Activated T-cell treated with anti-CD3 and anti-CD28 coated beads for 1 hour (primary cell): ENCODE measurements around the gene CD47.

Source experiments
- DNase-seq: peaks from one replicate; pipeline ENCODE4 v3.0.0-alpha.2; 2020; ENCODE audit warnings: low read depth

The CD47 gene

DNA sequence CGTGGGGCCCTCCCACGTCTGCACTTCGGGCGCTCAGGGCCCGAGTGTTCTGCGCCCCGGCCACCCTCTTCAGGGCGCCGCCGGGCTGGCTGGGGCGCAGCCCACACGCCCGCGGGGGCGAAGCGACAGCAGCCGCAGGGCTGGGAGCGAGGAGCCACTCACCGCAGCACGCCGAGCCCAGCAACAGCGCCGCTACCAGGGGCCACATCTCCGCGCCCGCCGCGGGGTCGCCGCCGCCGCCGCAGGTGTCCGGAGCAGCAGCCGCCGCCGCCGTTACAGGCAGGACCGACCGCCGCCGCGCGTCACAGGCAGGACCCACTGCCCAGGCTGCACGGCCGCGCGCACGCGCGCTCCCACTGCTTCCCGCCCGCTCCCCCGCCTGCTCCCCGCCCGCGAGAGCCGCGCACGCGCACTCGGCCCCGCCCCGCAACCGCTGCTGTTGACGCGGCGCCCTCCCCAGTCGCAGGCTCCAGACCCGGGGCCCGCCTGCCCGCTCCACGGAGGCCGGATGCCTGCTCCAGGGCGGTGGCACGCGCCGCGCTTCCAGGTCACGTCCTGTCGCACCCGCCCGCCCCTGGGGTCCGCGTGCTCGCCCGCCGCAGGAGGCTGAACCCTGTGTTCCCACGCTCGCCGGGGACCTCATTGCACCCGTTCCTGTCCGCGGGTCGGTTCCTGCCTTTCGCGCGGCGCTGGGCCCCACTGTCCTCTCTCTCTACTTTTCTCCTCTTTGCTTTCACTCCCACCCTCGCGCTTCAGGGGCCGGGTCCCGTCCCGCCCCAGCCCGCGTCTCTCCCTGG, at the start of gene CD47:
Gene CD47, minus strand, starts transcription at position 331 of the 797 bp plus-strand sequence. Its CDS starts 123 bp downstream, at position 208.
- DNase-seq = peak; percentile 95

DNA sequence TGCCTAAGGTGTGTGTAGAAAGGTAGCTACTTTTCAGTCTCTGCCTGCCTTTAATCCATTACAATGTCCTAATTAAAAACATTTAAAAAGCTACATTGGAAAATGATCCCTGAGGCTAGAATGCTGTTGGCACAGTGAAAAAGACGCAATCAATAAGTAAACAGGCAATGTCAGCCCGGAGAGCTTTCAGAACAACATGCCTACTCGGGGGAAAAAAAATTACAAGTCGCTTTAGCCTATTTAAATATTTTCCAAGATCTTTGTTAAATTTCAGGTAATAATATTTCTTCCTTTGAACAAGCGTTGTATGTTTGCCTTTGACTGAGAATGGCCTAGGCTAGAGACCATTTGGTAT, 46.6 kb upstream of the CD47 start:
- DNase-seq = no peak

DNA sequence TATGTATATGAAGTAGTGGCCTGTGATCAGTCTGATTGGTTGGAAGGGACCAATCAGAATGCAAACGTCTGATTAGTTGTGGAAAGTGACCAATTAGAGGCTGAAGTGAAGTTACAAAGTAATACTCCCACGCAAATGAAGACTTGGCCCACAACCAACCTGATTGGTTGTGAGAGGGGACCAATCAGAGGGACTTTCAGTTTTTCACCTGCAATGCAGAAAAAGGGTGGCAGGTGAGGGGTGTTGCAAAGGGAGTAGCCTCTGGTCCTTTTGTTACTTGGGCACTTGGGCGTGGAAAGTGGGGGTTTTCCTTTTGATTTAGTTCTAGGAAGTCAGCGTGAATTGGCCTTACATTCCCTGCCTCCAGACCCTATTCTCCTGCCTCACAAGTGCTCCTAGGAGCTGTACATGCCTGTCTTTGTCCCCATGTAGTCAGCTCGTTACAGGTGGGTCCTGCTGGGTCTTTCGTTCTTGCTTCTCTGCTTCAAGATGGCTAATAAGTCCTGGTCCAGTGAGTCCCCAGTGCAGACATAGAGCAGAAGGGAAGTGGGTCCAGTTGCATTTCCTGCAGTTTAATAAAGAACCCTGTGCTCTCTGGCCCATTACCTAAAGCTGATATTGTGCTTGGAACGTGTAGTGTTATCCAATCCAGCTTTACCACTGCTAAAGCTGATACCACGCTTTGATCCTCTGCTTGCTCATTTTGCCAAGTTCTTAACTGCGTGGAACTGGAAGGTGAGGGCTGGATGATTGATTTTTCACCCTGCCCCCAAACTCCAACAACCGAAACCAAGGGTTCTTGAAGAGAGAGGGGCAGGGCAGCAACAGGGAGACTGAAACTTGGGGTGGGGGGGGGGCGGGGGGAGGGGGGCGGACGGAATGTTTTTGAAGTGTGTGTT, 46.0 kb upstream of the CD47 start:
- DNase-seq = no peak

DNA sequence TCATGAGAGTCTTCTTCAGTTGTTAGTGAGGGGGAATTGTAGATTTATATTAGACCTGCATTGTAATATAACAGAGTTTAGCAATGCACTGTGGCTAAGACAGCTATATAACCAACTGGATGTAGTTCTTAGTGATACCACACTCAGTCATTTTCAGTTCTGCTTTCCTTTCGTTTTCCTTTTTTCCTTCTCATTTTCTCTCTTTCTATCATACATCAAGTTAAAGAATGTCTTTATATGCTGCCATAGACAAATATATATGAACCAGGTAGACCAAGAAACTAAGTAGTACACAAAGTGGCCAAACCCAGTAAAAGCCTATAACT, 43.7 kb upstream of the CD47 start:
- DNase-seq = no peak

DNA sequence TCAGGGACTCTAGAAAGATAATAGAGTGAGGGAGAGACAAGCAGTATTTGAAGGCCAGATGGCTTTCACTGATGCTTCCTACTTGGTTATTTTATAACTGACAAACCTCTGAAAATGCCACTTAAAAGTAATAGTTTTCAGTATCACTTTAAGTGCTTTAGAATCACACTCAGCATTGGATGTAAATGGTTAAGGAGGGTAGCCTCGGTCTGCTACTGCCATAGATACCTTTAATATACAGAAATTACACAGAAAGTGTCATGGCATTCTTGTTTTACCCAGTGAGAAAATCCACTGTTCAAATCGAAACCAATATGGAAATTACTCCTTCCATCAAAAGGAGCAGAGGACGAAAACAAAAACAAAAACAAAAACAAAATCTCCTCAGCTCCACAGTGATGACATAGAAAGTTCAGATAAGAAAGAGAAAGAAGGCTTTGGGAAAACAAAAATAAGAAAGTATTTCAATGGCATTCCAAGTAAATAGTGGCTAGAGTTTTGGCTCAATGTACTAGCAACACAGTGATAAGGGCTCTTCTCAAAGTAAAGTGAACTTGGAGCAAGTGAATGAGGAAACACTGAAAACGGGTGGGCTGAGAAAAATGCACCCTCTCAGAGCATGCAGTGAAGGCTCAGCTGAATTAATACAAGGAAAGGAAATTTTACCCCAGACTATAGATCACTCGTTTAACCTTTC, 43.2 kb upstream of the CD47 start:
- no peak for DNase-seq

DNA sequence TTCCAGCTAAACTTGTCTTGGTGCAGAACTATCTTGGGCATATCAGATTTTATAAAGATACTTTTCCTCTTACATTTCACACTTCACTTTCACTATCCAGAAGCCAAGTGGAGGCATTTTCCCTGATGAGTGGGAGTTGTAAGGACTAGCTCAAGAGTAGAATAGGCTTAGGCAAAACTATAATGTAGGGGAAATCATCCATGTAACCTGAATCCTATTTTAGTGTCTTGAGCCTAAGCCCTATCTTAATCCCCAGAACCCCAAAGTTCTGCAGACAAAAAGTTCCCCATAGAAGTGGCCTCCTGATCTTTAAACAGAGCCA, 42.2 kb upstream of the CD47 start:
- no peak for DNase-seq

DNA sequence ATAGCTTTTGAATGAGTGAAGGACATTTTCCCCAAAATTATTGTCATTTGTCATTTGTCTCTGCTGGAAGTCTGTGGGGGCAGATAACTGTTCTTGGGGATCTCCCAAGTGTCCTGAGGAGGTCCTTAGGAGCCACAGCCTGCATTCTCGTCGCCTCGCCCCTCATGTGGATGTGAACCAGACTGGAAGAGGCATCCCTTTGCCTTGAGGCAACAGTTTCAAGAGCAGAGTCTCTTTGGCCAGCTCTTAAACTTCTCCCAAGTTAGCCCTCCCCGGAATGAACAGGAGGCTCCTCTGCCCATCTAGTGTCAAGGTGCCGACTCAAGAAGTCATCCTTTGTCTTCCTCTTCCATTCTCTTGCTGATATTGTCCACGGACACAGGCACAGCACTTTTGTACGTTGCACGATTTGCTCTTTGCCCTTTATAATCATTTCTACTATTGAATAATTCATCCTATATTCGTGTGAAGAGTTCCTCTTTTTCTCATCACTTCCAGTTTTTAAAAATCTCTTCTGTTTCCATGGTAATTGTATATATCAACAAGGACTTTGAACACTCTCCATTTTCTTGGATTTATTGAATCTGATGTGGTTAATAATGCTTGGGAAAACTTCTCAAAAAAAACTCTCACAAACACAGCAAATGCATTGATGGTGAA, 40.8 kb upstream of the CD47 start:
- DNase-seq = no peak

DNA sequence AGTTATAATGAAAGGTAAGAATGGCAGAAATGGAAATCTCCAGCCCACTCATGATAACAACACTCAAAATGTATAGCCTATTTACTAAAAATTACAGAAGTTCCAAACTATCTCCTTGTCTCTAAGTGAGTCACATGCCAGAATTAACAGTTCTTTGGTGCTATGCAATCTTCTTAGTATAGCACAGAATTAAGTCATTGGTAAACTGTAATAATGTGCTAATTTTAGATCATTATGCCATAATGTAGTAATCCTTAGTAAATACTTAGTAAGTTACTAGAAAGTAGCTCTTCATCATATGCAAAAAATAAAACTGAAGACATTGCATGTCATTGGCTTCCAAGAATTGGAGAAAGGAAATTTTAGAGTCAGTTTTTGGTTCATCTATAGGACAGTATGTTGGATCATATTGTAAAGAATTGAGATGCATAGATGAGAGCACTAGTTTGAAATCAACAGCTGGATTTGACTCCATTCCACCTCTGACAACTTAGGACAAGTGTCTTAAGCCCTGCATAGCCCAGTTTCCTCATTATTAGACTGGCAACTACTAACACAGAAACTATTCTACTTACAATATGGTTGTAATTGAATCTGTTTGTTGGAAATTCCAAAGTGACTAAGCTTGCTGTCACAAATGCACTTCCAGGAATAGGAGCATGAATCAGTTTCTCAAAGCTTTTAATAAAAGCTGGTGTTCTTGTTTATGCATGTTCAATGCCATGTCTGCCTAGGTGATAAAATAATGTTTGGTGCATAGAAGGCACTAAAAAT, 40.1 kb upstream of the CD47 start:
- no peak for DNase-seq

DNA sequence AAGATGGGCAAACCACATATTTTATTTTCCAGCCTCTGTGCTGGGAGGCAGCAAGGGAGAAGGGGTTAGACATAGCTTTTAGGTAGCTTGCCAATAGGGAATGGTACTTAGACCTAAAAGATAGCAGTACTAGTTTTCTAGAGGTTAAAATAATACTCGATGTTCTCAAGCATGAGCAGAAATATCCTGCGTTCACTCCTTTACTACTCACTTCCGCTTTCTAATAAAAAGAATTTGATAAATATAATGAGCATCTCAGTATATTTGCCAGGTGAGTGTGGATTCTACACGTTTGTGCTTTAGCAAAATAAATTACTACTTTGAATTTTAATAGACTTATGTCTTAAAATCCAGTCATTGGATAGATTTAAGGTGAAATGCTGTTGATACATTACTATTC, 39.4 kb upstream of the CD47 start:
- DNase-seq = no peak

DNA sequence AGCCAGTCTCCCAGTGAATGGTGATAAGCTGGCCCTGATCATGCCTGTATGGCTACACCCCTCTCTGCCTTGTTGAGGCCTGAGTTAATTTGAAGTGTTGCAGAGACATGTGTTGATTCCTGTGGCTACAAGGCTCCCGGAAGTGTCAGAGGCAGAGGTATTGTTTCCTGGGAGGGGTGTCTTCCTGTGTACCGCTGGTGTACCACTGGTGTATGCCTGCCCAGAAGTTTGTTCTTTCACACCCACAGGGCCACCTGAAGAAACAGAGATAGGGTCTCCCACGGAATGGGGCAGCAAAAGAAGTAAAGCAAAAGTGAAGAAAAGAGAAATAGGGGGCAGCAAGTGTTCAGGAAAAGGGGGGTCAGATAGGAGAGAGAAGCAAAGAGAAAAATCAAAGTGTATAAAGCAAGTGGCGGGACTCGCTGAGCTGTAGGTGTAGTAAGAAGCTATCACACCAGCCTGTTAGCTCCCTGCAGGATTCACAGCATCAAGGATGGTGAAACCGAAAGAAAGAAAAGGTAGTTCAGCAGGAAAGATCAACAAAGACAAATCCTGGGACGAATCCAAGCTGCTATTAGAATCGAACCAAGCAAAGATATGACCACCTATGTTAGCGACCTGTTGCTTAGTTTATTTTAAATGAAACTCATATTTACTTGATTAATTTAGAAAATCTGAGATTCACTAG, 36.6 kb upstream of the CD47 start:
- peak; percentile 38 for DNase-seq

DNA sequence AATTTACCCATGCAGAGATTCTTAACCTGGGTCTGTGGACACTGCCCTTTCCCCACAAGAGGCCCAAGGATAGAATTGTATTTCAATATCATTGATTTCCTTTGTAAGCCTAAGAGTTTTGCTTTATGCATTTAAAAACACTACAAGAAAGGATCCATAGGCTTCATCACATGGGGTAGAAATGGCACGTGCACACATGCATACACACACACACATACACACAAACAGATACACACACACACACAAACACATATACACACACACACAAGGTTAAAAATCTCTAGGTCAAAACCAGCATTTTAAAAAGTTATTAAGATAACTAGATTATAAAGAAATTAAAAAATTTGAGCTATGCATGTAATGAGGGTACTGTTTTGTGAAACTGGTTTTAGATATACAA, 35.5 kb upstream of the CD47 start:
- no peak for DNase-seq

DNA sequence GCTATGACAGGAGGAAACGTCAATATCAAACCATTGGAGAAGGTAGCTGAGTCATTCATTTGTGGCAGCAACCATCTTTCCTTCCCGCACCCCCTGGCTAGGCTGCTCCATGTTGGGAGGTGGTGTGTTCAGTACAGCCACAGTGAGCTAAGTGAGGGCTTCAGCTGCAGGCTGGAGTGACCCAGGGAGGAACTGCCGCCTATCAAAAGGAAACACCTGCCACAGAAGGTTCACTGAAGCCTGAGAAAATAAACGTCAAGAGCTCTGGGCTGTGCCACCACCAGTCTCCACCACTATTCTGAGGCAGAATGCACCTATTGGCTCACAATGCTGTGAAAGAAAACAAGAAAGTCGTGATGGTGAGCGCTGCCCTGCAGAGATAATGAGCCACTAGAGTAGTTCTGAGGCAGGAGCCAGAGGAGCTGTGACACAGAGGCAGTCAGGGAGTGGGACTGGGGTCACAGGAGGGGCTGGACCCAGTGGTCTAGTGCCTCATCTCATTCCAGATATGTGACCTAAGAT, 34.8 kb upstream of the CD47 start:
- DNase-seq = peak; percentile 24

DNA sequence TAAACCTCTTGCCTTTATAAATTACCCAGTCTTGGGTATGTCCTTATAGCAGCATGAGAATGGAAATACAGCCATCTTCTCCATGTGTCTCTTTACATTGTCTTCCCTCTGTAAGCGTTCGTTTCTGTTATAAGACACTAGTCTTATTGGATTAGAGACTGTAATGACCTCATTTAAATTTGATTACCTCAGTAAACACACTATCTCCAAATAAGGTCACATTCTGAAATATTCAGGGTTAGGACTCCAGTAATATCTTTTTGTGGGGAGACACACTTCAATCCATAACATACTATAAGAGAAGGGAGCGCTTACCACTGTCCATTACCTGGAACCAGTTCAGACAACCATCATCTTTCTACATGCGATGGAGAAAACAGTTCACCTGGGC, 34.3 kb upstream of the CD47 start:
- no peak for DNase-seq

DNA sequence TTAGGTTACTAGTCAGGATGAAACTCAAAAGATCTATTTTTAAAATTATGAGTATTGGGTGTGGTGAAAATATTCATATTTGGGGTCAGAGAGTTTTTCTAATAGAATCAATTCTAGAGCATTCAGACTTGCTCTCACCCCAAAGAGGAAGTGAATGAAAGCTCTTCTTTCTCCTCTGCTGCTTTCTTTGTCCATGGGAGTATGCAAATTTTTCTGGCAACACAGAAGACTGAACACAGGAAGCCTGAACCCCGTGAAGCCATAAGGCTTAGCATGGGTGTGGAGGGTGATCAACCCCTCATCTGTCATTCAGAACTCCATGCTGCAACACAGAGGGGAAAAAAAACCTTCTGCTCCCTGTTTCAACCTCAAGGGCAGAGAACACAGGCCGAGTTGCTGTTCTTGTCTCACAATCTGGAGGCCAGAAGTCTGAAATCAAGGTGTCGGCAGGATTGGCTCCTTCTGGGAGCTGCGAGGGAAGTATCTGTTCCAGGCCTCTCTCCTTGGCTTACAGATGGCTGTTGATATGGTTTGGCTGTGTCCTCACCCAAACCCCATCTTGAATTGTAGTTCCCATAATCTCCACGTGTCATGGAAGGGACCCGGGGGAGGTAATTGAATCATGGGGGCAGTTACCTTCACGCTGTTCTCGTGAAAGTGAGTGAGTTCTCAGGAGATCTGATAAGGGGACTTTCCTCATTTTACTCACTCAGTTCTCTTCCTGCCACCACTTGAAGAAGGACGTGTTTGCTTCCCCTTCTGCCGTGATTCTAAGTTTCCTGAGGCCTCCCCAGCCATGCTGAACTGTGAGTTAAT, 33.7 kb upstream of the CD47 start:
- DNase-seq = peak; percentile 30

DNA sequence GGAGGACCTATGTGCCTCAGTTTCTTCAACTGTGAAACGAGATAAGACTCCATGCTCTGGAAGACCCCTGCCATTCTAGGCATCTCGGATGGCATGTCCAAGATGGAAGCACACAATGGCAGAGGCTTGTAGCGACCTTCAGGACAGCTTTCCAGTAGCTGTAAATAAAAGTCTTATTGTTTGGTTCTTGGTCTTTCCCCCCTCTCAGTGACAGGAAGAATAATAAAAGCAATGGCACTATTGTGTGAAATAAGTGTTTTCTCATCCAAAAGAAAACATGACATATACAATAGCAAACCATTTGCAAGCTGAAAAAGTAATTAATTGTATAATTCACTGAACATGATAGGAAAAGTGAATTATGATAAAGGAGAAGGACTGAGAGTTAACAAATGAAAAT, 32.5 kb upstream of the CD47 start:
- DNase-seq = no peak

DNA sequence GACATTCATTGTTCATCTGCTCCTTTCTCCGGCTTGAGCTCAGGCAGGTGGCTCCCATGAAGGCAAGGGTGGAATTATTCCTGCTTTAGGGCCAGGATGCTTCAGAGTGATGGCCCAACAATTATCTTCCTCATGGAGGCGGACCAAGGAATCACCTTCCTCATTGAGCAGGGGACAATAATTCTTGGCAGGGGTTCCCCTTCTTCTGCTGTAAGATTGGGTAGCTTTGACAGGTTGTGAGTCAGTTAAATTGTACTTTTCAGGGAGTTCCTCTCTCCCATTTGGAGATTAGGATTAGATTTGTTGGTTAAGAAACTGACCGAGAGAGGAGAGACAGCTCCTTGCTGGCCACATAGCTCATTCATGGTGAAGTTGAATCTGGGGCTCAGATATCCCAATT, 31.4 kb upstream of the CD47 start:
- DNase-seq = no peak

DNA sequence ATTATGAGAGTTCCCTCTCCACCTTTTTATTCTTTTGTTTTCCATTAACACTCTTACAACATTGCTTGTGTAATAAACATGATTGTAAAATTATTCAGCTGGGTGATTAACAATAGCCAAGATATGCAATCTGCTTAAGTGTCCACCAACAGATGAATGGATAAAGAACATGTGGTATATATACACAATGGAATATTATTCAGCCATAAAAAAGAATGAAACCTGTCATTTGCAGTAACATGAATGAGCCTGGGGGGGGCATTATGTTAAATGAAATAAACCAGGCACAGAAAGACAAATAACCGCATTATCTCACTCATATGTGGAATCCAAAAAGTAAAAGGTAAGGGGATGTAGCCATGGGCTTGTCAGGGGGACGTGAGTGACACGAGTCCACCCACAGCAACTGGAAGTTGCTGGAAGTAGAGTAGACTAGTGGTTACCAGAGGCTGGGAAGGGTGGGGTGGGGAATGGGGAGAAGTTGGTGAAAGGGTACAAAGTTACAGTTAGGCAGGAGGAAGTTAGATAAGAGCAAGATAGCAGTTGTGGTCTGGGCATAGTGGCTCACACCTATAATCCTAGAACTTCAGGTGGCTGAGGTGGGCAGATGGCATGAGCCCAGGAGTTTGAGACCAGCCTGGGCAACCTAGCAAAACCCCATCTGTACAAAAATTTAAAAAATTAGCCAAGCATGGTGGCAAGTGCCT, 28.7 kb upstream of the CD47 start:
- DNase-seq = no peak

DNA sequence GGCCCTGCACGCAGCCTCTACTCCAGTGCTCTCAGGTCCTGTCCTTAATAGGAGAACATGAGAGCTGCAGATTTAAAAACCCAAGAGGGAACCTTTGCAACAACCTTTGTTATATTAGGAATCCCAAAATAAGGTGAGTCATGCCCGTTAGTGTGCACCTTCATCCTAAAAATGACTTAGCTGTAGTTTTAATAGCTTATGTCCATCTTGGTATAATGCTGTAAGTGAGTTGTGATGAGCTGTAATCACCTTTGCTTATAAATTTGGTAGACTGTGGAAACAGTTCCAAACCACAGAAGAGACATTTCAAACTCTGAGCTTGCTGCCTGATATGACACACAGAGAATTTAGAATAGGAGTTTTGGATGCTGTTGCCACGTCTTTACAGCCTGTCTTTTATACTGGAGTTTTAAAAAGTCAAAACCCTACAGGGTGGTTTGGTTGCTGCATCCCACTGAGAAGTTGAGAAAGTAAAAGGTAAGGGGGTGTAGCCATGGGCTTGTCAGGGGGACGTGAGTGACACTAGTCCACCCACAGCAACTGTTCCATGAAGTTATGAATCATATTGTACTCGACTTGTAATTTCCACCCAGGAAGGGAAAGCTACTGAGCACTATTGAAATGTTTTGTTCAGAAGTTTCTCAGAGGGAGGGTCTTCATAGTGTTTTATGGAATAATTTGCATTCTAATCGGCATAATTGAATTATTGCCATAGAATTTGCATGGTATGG, 27.4 kb upstream of the CD47 start:
- no peak for DNase-seq
